ENCODE data around the gene EEF1AKMT3.

DNA sequence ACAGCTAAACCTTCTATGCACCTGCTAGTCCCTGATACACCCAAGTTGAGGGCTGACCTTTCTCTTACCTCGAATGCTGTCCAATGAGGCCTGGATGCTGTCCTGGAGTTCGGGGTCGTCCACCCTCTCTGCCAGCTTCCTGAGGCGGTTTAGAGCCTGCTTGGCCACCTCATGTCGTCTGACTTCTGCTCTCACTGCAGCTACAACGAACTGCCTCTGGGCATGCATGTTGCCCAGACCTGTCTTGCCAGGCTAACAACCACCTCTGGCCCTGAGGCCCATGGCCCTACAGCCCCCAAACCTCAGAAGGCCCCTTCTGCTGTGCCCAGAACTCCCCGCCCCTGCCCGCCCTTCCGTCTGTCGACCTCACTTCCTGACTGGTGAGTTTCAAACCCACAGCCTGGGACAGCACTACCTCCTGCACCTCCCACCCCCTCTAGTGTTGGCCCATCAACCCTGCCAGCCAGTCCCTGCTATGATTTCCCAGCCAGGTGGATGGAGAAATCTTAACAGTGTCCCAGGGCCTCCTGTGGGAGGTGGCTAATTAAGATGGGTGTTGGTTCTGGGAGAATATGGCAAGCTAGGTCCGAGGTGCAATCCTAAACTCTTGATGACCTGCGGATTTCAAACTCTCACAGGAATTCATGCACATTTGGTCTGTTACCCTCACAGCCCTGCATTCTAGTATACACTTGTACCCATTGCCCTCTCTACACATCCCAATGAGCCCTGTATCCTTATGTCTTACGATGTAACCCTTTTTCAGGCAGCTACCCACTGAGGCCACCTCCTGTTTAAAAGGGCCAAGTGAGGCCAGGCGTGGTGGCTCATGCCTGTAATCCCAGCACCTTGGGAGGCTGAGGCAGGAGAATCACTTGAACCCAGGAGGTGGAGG lies 30.3 kb upstream of the EEF1AKMT3 start:
- TF ChIP-seq EZH2 (optimal IDR thresholded peaks at IDR 0.05; ENCODE audit: low read depth, low read length) (no peak), CTCF (IDR thresholded peaks at IDR 0.05; ENCODE audit: low read length) (peak; percentile 70), EZH2phosphoT487 (IDR thresholded peaks at IDR 0.05; ENCODE audit: low read length) (no peak)

Data from MM.1S (cell line).